KOPT-K1 (cell line): Measurements from ENCODE around the gene PRPF6.

Experiments
- H3K27ac ChIP-seq: fragments of 200-600 bp; sonication (generic); 2 replicates; pipeline ENCODE4 v1.5.1; 2016; ENCODE audit warnings: antibody characterized with exemption, mild to moderate bottlenecking, low read depth, low read length; ENCODE audit not compliant: poor library complexity, severe bottlenecking
- H3K36me3 ChIP-seq: fragments of 200-600 bp; sonication (generic); 2 replicates; pipeline ENCODE4 v1.5.1; 2017; ENCODE audit warnings: antibody characterized with exemption, mild to moderate bottlenecking, low read length, moderate library complexity; ENCODE audit not compliant: insufficient read depth
- H3K9me3 ChIP-seq: fragments of 200-600 bp; sonication (generic); 2 replicates; pipeline ENCODE4 v1.5.1; 2017; ENCODE audit warnings: antibody characterized with exemption, low read length, mild to moderate bottlenecking; ENCODE audit not compliant: insufficient read depth, poor library complexity, severe bottlenecking

PRPF6 gene

GRCh38 chr20:64049060-64049877 lies 68.3 kb downstream of the PRPF6 start, which contains the start of gene SOX18:
Gene SOX18 (minus strand): TSS chr20:64049639. CDS start chr20:64049516, 123 bp downstream.
- Histone ChIP-seq H3K27ac (no peak within 1 kb of the TSS), H3K36me3 (no peaks in the 10 kb centered on the region), H3K9me3 (no peaks in the 10 kb centered on the region)

- Histone ChIP-seq H3K27ac (no peak overlapping the region), H3K9me3 (no peaks in the 10 kb centered on the region)
Measured at GRCh38 chr20:64049878-64050260, 68.9 kb downstream of the PRPF6 start.

DNA sequence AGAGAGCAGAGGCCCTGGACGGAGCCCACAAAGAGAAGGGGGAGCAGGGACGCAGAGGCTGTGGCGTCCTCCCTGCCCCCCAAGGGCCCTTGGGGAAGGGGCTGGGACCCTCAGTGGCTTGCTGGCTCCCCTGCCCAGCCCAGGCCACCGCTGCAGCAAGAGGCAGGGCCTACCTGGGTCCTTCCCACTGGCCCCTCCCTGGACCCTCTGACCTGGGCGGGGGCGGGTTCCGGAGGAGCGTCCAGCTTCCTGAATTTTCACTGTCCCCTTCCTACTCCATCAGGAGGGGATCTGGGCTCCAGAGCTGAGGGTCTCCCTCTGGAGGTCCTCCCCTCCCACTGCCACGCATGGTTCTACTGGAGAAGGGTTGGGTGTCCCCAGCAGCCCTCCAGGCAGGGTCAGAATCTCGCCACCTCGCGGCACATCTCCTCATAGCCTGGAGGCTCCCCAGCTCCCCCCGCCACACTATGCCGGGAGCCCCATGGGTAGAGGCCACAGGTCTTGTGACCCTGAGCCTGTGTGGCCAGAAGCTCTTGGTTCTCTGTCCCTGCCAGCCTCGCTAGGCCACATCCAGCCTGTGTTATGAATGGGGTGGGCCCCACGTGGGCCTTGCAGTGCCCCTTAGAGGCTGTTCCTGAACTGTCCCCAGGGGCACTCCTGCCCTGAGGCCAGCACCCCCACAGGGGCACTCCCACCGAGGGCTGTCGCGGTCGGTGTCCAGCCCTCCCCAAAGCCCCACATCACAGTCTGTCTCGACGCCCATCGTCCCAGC lies 69.5 kb downstream of the PRPF6 start:
- Histone ChIP-seq H3K9me3 (no peaks in the 10 kb centered on the region), H3K27ac (no peak overlapping the region), H3K36me3 (no peaks in the 10 kb centered on the region)

More at GRCh38 chr20:64049878-64050260, 68.9 kb downstream of the PRPF6 start:
- no peaks in the 10 kb centered on the region for H3K36me3 ChIP-seq

- Histone ChIP-seq H3K36me3 (no peaks in the 10 kb centered on the region), H3K9me3 (no peaks in the 10 kb centered on the region), H3K27ac (no peak overlapping the region)
Measured at GRCh38 chr20:64051033-64051452, 70.1 kb downstream of the PRPF6 start.

GRCh38 chr20:64051561-64052325 lies 70.8 kb downstream of the PRPF6 start:
- no peak overlapping the region for H3K27ac ChIP-seq
- no peaks in the 10 kb centered on the region for H3K36me3 ChIP-seq
- no peaks in the 10 kb centered on the region for H3K9me3 ChIP-seq

DNA sequence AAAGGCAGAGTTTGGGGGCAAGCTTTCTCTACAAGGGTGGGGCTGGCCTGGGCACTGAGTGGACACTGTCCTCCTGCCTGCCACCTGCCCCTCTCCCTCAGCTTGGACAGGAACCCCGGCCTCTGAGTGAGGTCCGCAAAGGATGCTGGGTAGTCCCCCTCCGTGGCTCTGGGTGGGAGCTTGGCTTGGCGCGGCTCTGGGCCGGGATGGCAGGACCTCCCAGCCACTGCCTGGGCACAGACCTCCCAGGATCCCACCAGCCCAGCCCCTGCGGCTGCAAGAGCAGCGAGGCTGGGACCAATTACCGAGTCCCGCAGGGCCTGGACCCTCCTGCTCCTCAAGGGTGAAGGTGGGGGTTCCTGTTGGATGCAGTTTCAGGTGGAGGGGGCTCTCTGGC lies 71.4 kb downstream of the PRPF6 start:
- Histone ChIP-seq H3K36me3 (no peaks in the 10 kb centered on the region), H3K9me3 (no peaks in the 10 kb centered on the region), H3K27ac (no peak overlapping the region)

DNA sequence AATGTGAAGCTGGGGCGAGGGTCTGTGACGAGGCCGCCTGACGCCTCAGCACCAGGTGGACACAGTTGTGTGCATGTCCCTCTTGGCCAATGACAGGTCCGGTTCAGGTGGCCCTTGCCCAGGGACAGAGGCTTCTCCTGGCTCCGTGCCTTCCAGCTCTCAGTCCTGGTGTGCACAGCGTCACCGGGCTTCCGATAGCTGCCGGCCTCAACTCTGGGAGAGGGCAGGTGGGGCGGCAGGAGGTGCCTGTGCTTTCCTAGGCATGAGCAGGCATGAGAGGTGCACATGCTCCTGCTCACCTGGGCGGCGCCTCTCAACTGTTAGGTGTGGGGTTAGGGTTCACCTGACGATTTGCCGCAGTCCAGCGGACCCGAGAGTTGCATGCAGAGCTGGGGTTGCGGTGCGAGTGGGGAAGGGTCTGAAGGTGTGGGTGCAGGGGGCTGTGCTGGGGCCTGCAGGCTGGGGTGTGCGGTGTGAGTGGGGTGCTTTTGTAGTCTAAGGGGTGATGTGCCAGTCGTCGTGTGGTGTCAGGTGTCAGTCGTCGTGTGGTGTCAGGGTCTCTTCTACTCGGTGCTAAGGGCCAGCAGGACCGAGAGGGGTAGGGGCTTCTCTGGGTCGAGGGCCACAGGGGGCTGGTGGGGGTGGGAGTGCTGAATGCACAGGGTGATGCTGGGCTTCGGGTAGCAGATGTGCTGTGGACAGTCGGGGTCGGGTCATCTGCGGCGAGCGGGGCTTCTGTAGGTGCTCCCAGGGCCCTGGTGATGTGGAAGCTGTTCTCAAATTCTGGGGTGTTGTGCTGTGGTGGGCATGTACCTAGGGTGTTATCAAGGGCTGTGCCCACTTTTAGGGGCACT lies 72.3 kb downstream of the PRPF6 start:
- Histone ChIP-seq H3K9me3 (no peaks in the 10 kb centered on the region), H3K27ac (no peak overlapping the region), H3K36me3 (no peaks in the 10 kb centered on the region)

GRCh38 chr20:64053841-64054661 lies 73.1 kb downstream of the PRPF6 start:
- H3K36me3 ChIP-seq: no peaks in the 10 kb centered on the region
- no peaks in the 10 kb centered on the region for H3K9me3 ChIP-seq
- no peak overlapping the region for H3K27ac ChIP-seq

DNA sequence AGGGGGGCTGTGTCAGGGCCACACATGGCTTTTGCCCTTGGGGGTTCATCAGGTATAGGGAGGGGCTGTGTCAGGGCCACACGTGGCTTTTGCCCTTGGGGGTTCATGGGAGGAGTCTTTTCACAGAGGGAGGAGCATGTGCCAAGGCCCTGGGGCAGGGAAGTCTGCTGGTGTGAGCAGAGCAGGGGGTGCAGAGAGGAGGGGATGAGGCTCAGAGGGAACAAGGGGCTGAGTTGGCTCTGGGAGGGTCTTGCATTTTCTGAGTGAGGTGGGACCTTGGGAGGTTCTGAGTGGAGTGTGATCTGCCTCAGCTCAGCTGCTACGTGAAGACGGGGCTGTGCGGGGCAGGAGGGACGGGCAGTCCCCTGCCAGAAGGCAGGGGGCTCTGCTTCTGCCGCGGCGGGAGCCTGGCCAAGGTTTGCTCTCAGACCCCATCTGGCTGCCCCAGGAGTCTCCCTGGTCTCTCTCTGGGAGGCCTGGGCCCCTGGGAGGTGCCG lies 74.5 kb downstream of the PRPF6 start:
- Histone ChIP-seq H3K9me3 (no peaks in the 10 kb centered on the region), H3K36me3 (no peaks in the 10 kb centered on the region), H3K27ac (no peak overlapping the region)

GRCh38 chr20:64055893-64056638 lies 75.1 kb downstream of the PRPF6 start:
- no peak overlapping the region for H3K27ac ChIP-seq
- H3K9me3 ChIP-seq: no peaks in the 10 kb centered on the region
- no peaks in the 10 kb centered on the region for H3K36me3 ChIP-seq

DNA sequence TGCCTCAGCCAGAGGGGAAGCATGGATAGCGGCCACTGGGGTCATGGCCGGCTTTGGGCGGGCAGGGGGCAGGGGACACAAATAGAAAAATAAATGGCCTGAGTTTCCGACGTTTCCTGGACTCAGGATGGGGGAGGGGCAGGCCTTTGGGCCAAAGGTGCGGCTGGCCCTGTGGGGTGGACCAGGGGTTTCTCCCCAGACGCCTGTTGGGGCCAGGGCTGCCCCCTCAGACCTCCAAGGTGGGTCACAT lies 75.6 kb downstream of the PRPF6 start:
- no peaks in the 10 kb centered on the region for H3K36me3 ChIP-seq
- H3K9me3 ChIP-seq: no peaks in the 10 kb centered on the region
- H3K27ac ChIP-seq: no peak overlapping the region

DNA sequence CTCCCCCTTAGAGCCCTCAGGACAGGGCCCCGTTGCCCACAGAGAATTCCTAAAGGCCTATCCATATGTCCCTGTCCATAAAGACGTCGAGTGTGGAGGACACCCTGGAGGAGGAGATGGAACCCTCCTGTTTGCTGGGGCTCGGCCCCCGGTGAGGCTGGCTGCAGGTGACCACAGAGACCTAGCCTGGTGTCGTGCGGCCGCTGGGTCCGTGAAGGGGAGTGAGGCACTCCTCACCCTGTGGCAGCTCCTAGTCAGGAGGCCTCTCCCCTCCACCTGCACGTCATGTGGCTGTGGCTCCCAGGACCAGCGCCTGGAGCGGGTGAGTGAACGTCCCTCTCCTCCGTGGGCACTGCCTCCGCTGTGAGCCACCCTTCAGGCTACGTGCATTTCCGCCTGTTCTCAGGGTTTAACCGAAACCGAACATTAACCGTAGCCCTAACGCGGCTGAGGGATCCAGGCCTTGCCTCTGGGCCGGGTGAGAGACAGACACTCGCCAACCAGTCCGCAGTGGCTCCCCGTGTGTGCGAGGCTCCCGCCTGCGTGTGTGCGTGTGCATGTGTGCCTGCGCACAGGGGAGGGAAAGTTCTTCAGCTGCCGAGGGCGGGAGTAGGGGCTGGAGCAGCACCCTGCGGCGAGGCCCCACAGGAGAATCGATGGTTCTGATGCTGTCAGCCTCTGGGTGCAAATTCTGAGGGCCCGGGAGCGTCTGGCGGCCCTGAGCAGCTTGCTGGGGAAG lies 76.1 kb downstream of the PRPF6 start:
- Histone ChIP-seq H3K9me3 (no peaks in the 10 kb centered on the region), H3K27ac (no peak overlapping the region), H3K36me3 (no peaks in the 10 kb centered on the region)
